ENCODE data around the gene SLC8A2.
"Not testable (repeated sequence)": the region's sequence is repeated elsewhere in the genome, so short reads cannot be mapped to it uniquely, and the experiment has no call there.

Gene SLC8A2

GRCh38 chr19:47408156-47408938 lies 63.3 kb downstream of the SLC8A2 start:
- DNase-seq (ENCODE audit: low read depth): no peak

GRCh38 chr19:47407417-47407774 lies 64.3 kb downstream of the SLC8A2 start:
- DNase-seq (ENCODE audit: low read depth): no peak

GRCh38 chr19:47406711-47407416 lies 64.8 kb downstream of the SLC8A2 start:
- DNase-seq (ENCODE audit: low read depth): no peak

- DNase-seq (ENCODE audit: low read depth): no peak
These were observed 65.8 kb downstream of the SLC8A2 start for GRCh38 chr19:47405854-47406417.

- DNase-seq (ENCODE audit: low read depth): no peak
These were observed 66.5 kb downstream of the SLC8A2 start for GRCh38 chr19:47405197-47405550.

GRCh38 chr19:47404334-47405196 lies 67.1 kb downstream of the SLC8A2 start:
- no peak for DNase-seq (ENCODE audit: low read depth)

GRCh38 chr19:47402504-47402903 lies 69.2 kb downstream of the SLC8A2 start:
- DNase-seq (ENCODE audit: low read depth): no peak

- no peak for DNase-seq (ENCODE audit: low read depth)
These were observed 72.7 kb downstream of the SLC8A2 start for GRCh38 chr19:47398707-47399597.

- peak; percentile 77 for DNase-seq (ENCODE audit: low read depth)
These were observed 80.0 kb downstream of the SLC8A2 start for GRCh38 chr19:47391510-47392223.

- DNase-seq (ENCODE audit: low read depth): no peak
These were observed 80.9 kb downstream of the SLC8A2 start for GRCh38 chr19:47390533-47391488.

- DNase-seq (ENCODE audit: low read depth): no peak
These were observed 82.5 kb downstream of the SLC8A2 start for GRCh38 chr19:47389150-47389556.

GRCh38 chr19:47388721-47389120 lies 83.0 kb downstream of the SLC8A2 start:
- DNase-seq (ENCODE audit: low read depth): not testable (repeated sequence)

- DNase-seq (ENCODE audit: low read depth): not testable (repeated sequence)
These were observed 84.1 kb downstream of the SLC8A2 start for GRCh38 chr19:47387623-47388022.

- not testable (repeated sequence) for DNase-seq (ENCODE audit: low read depth)
These were observed 85.1 kb downstream of the SLC8A2 start for GRCh38 chr19:47386582-47386981.

- DNase-seq (ENCODE audit: low read depth): not testable (repeated sequence)
These were observed 87.2 kb downstream of the SLC8A2 start for GRCh38 chr19:47384533-47384932.

- DNase-seq (ENCODE audit: low read depth): not testable (repeated sequence)
These were observed 87.8 kb downstream of the SLC8A2 start for GRCh38 chr19:47383890-47384289.

GRCh38 chr19:47381653-47382279 lies 89.9 kb downstream of the SLC8A2 start:
- DNase-seq (ENCODE audit: low read depth): no peak

GRCh38 chr19:47381121-47381520 lies 90.6 kb downstream of the SLC8A2 start:
- no peak for DNase-seq (ENCODE audit: low read depth)

GRCh38 chr19:47380559-47380958 lies 91.1 kb downstream of the SLC8A2 start:
- no peak for DNase-seq (ENCODE audit: low read depth)

Measured in activated gamma-delta T cell treated with anti-CD3 and anti-CD28 coated beads, Interleukin-2, amount 50 U/mL, for 16 hours (primary cell).